A549 (cell line): ENCODE results near the gene GRIK4.

Experiments used
- BCL3 ChIP-seq: fragments of >200 bp; sonication (Bioruptor Twin); formaldehyde crosslinking; IDR thresholded peaks from 3 replicates; pipeline ENCODE4 v1.6.1; 2016
- CEBPB ChIP-seq, 2 experiments: fragments of >200 bp in 1 of 2; sonication (Bioruptor Twin) in 1 of 2; formaldehyde crosslinking in 1 of 2; IDR thresholded peaks; 2 replicates each; pipeline ENCODE4 v1.6.1; 2012 to 2016
- CTCF ChIP-seq: fragments of >200 bp; sonication (Bioruptor Twin); formaldehyde crosslinking; IDR thresholded peaks from 3 replicates; pipeline ENCODE4 v1.5.1; 2016
- HOXA7 ChIP-seq: fragments of 250-450 bp; sonication (Bioruptor Pico); IDR thresholded peaks from 2 replicates; pipeline ENCODE4 v1.5.0; 2020; ENCODE audit warnings: mild to moderate bottlenecking, moderate library complexity
- MAX ChIP-seq: IDR thresholded peaks from 2 replicates; pipeline ENCODE4 v1.6.1; 2012
- MAZ ChIP-seq: fragments of 150-350 bp; IDR thresholded peaks from 2 replicates; pipeline ENCODE4 v1.6.1; 2014; ENCODE audit warnings: antibody characterized with exemption, low read depth, low read length, borderline replicate concordance
- POLR2A ChIP-seq: IDR thresholded peaks from 2 replicates; pipeline ENCODE4 v1.6.1; 2012; ENCODE audit warnings: mild to moderate bottlenecking, low read length
- POLR2AphosphoS2 ChIP-seq: conservative IDR thresholded peaks from 2 replicates; pipeline ENCODE4 v1.6.1; 2012; ENCODE audit warnings: low read length, improper control_type of control experiment, inconsistent platforms
- ZSCAN20 ChIP-seq: fragments of 250-450 bp; sonication (Bioruptor Pico); IDR thresholded peaks from 2 replicates; pipeline ENCODE4 v1.8.0; 2022; ENCODE audit warnings: mild to moderate bottlenecking, moderate library complexity

GRCh38 chr11:120881596-120881995, 370.0 kb downstream of the GRIK4 start:
- no peak for TF ChIP-seq MAX
- TF ChIP-seq CEBPB (IDR thresholded peaks at IDR 0.05): no peak
- no peak for TF ChIP-seq CTCF
- no peak for TF ChIP-seq POLR2A
- TF ChIP-seq BCL3: no peak
- no peak for TF ChIP-seq ZSCAN20 (CRISPR knock-in tag)
- TF ChIP-seq HOXA7 (CRISPR knock-in tag): no peak
- TF ChIP-seq POLR2AphosphoS2: no peak
- no peak for TF ChIP-seq MAZ
